ENCODE measurements around the gene MAPK1.

Gene MAPK1

DNA sequence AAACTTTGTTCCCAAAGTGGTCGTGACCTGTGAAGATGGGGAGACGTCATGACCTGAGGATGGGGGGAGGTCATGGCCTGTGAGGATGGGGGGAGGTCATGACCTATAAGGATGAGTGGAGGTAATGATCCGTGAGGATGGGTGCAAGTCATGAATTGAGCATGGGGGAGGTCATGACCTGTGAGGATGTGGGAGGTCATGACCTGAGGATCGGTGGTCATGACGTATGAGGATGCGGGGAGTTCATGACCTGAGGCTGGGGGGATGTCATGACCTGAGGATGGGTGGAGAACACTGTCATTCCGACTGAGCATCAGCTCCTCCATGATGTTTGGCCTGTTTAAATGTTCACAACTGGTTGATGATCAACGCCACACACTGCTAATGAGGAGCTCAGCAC lies 157.8 kb downstream of the MAPK1 start:
- DNase-seq (ENCODE audit: low read depth in 2 of 3, low spot score in 2 of 3), result no peak

DNA sequence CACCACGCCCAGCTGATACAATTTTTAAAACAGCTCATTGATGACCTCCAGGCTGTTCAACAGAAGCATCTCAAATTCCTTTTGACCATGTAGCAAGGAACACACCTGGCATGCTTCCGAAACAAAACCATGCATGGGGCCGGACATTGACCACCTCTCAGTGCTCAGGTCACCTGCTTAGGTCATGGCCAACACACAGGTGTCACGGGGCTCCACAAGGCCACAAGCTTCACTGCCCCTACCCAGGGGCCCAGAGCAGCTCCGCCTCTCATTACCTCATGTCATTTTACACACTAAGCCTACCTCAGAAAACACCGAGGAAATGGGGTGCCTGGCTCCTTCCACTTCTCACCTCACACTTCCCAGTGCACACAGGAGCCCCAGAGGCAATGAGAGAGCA lies 158.5 kb downstream of the MAPK1 start:
- DNase-seq (ENCODE audit: low read depth in 2 of 3, low spot score in 2 of 3), result no peak

DNA sequence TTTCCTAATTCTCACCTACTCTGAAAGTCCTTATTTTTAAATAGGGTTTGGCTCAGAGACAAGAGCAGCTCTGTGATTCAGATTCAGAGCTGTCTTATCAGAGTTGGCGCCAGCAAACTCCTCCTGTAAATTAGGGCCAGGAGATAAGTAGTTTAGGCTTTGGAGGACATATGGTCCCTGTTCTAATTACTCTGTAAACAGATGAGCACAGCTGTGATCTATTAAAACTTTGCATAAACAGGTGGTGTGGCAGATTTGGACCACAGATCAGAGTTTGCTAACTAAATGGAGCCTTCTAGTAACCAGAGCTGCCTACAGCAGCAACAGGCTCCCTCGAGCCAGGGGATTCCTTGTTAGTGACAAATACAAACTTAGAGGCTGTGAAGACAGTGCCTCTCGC lies 159.8 kb downstream of the MAPK1 start:
- DNase-seq (ENCODE audit: low read depth in 2 of 3, low spot score in 2 of 3), result no peak

Measured in activated CD8-positive, alpha-beta memory T cell treated with anti-CD3 and anti-CD28 coated beads for 48 hours (primary cell).